ENCODE measurements around the gene KDM2A.

DNA sequence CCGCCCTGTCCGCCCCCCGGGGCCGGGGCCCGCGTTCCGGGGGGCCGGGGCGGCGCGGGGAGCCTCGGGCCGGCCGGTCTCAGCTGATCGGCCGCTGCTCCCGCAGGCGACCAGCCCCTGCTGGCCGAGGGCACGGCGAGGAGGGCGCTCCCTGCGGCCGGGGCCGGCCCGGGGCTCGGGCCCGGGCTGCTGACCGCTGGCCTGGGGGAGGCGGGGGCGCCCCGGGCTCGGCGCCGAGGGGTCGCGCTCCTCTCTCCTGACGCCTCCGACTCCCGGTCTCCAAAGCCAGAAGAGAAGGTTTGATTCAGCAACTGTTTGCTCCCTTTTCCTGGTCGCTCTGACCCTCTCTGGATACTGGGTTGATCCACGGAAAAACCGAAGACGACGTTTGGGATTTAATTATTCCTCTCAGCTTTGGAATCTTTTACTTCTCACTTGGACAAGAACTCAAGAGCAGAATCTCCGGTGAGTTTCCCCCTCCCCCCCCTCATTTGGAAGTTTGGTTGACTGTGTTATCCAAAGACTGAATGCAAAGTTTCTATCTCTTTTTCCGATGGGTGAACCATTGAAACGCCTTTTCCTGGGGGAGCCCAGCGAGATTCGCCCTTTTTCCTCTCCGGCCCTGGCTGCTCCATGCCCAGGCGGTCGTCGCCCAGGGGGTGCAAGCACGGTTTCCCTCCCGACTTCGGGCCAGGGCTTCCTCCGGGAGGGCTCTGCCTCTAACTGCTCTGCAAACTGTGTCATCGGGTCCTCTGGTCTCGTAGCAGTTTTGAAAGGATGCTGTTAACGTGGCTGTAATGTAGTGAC lies 725 bp downstream of the KDM2A start:
- TF ChIP-seq, protein P1, sequence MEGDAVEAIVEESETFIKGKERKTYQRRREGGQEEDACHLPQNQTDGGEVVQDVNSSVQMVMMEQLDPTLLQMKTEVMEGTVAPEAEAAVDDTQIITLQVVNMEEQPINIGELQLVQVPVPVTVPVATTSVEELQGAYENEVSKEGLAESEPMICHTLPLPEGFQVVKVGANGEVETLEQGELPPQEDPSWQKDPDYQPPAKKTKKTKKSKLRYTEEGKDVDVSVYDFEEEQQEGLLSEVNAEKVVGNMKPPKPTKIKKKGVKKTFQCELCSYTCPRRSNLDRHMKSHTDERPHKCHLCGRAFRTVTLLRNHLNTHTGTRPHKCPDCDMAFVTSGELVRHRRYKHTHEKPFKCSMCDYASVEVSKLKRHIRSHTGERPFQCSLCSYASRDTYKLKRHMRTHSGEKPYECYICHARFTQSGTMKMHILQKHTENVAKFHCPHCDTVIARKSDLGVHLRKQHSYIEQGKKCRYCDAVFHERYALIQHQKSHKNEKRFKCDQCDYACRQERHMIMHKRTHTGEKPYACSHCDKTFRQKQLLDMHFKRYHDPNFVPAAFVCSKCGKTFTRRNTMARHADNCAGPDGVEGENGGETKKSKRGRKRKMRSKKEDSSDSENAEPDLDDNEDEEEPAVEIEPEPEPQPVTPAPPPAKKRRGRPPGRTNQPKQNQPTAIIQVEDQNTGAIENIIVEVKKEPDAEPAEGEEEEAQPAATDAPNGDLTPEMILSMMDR (conservative IDR thresholded peaks at IDR 0.05; ENCODE audit: low read depth, low read length), result no peak
- no peak for TF ChIP-seq EZH2 (IDR thresholded peaks at IDR 0.05; ENCODE audit: borderline replicate concordance, low read depth, low read length, poor library complexity, severe bottlenecking)
